GM23248 (cell line): Measurements from ENCODE around the gene TXLNB.

Experiments used
- EZH2 ChIP-seq: fragments of 200-600 bp; sonication (generic); IDR thresholded peaks from 2 replicates; pipeline ENCODE4 v1.6.1; 2018; ENCODE audit warnings: antibody characterized with exemption, mild to moderate bottlenecking; ENCODE audit not compliant: insufficient read depth, poor library complexity, severe bottlenecking
- EZH2phosphoT487 ChIP-seq: fragments of 200-600 bp; sonication (generic); IDR thresholded peaks from 2 replicates; pipeline ENCODE4 v1.6.1; 2018; ENCODE audit warnings: antibody characterized with exemption, moderate library complexity, mild to moderate bottlenecking, low read depth; ENCODE audit not compliant: insufficient read depth

GRCh38 chr6:139288496-139289040, 3.2 kb downstream of the TXLNB start:
- TF ChIP-seq EZH2 (no peak), EZH2phosphoT487 (no peak)
